ENCODE results near the gene SLBP. TPM values are rescaled to one million over a fixed set of nuclear protein-coding genes. Genes with fewer than 3 reads are reported as not detected.

SLBP gene
- total and polyA plus RNA-seq, 2 of the 8 experiments (the other 6 are each of a cell fraction or from before 2014, with no cell fraction given), result 44.1 to 49.0 TPM

GRCh38 chr4:1654216-1654955 lies 57.7 kb downstream of the SLBP start:
- CTCF ChIA-PET (ENCODE audit: partially characterized antibody), result interaction anchor here (0.8 to 1.5 kb wide), 7 partner anchors 10 to 156 kb away, joined by 3 read pairs; no protein-coding TSS in a partner anchor

More at GRCh38 chr4:1654216-1654955, 57.7 kb downstream of the SLBP start:
- H2AFZ ChIP-seq (ENCODE audit: low read length), result no peak overlapping the region
- H2BK12ac ChIP-seq (ENCODE audit: low read depth, low read length), result no peak overlapping the region
- no peak overlapping the region for H3K18ac ChIP-seq (ENCODE audit: extremely low read depth, low read length)
- peaks cover 0 to 3% (median 1%) of the 10 kb centered on the region in 4 experiments; a peak in 2 of 7 replicates for H3K4me1 ChIP-seq (replicated peaks in 1 of 4; ENCODE audit: control insufficient read depth in 3 of 4, insufficient read depth in 4 of 4, low read length in 3 of 4)
- no peak overlapping the region for H3K4me2 ChIP-seq (ENCODE audit: insufficient read depth in 1 of 2, low read depth in 2 of 2, low read length in 2 of 2)
- H4K5ac ChIP-seq (ENCODE audit: insufficient read length, low read depth, low read length), result no peak overlapping the region
- H2AK5ac ChIP-seq (ENCODE audit: low read depth, low read length), result no peak overlapping the region
- DNase-seq (ENCODE audit: low read depth in 1 of 2, low spot score in 2 of 2) (no peak), FAIRE-seq (no peak)
- peaks cover 0 to 2% of the 10 kb centered on the region in 2 experiments; a peak in 1 of 4 replicates for H3K9me3 ChIP-seq (ENCODE audit: insufficient read depth in 2 of 2, low read depth in 1 of 2, low read length in 1 of 2)
- H3K56ac ChIP-seq (replicated peaks; ENCODE audit: insufficient read length, low read depth, low read length), result no peak overlapping the region
- WGBS, 2 experiments (ENCODE audit: extremely low coverage in 1 of 2, insufficient coverage in 1 of 2, insufficient read length in 1 of 2, insufficient replicate concordance in 2 of 2, low coverage in 1 of 2, low lambda C conversion rate in 2 of 2, missing lambda C conversion rate in 1 of 2), result 86% methylated on average over 21 of the region's 23 CpGs; no CpG with 5 or more reads in 1 of the 2 experiments
- no peak overlapping the region for H3K23ac ChIP-seq (ENCODE audit: insufficient read length)
- H4K8ac ChIP-seq (ENCODE audit: extremely low read depth, insufficient read depth, low read length), result peak overlapping the region; percentile 51; the same call in 1 of the 2 replicates
- H3K14ac ChIP-seq (ENCODE audit: insufficient read length), result no peak overlapping the region
- H4K91ac ChIP-seq (replicated peaks; ENCODE audit: insufficient read length, low read length), result no peak overlapping the region
- POLR2A ChIA-PET (ENCODE audit: partially characterized antibody), result interaction anchor here (1.1 kb wide), 1 partner anchor 14 kb away, joined by 3 read pairs; no protein-coding TSS in a partner anchor
- H3K4ac ChIP-seq (replicated peaks; ENCODE audit: insufficient read length, low read depth, low read length), result no peak overlapping the region
- H3K4me3 ChIP-seq (ENCODE audit: extremely low read depth in 1 of 4, insufficient read depth in 2 of 4, low read depth in 3 of 4, low read length in 4 of 4), result no peak overlapping the region
- peaks cover 13% of the 10 kb centered on the region; the same call in 1 of the 2 replicates for H3K23me2 ChIP-seq (ENCODE audit: low read depth, low read length)
- no peaks in the 10 kb centered on the region for H3K27me3 ChIP-seq (replicated peaks in 1 of 4; ENCODE audit: control insufficient read depth in 3 of 4, extremely low read depth in 1 of 4, insufficient read depth in 3 of 4, low read length in 3 of 4)
- TF ChIP-seq NANOG (IDR thresholded peaks at IDR 0.05; ENCODE audit: insufficient read depth, low read depth, low read length, poor library complexity, severe bottlenecking), result no peak
- no peak for TF ChIP-seq PHF8 (conservative IDR thresholded peaks at IDR 0.05; ENCODE audit: low read depth, low read length)
- TF ChIP-seq SP2 (IDR thresholded peaks at IDR 0.05; ENCODE audit: low read length), result no peak
- TF ChIP-seq BRCA1 (IDR thresholded peaks at IDR 0.05; ENCODE audit: low read depth, low read length), result no peak
- no peak for TF ChIP-seq FOSL1 (IDR thresholded peaks at IDR 0.05; ENCODE audit: insufficient read depth, low read depth, low read length)
- no peak for TF ChIP-seq ATF3 (IDR thresholded peaks at IDR 0.05; ENCODE audit: insufficient read depth, low read depth, low read length)
- H3K9ac ChIP-seq (replicated peaks in 1 of 4; ENCODE audit: extremely low read depth in 1 of 4, low read depth in 3 of 4, low read length in 3 of 4), result no peak overlapping the region
- no peak overlapping the region for H2BK5ac ChIP-seq (ENCODE audit: low read depth, low read length)
- H3K79me2 ChIP-seq (ENCODE audit: control insufficient read depth in 1 of 2, insufficient read depth in 2 of 2, low read length in 2 of 2), result no peaks in the 10 kb centered on the region
- no peak overlapping the region for H2BK20ac ChIP-seq (ENCODE audit: low read length)
- no peaks in the 10 kb centered on the region; a peak in 1 of 8 replicates for H3K36me3 ChIP-seq (ENCODE audit: control insufficient read depth in 2 of 4, insufficient read depth in 4 of 4, low read length in 3 of 4)
- H4K20me1 ChIP-seq (replicated peaks in 1 of 2; ENCODE audit: control insufficient read depth in 1 of 2, insufficient read depth in 2 of 2, low read length in 2 of 2), result peaks cover 0 to 12% of the 10 kb centered on the region in 2 experiments
- H2BK15ac ChIP-seq (ENCODE audit: low read length), result no peak overlapping the region
- H3K27ac ChIP-seq (ENCODE audit: low read depth, low read length), result no peak overlapping the region
- no peaks in the 10 kb centered on the region for H3K79me1 ChIP-seq (ENCODE audit: low read depth, low read length)
- no peak overlapping the region for H2BK120ac ChIP-seq (replicated peaks; ENCODE audit: low read depth, low read length)

Measured in H1 (cell line).